Ovary (tissue), 9 donors: ENCODE results near the gene FKBP10. TPM values are rescaled to one million over a fixed set of nuclear protein-coding genes. Genes with fewer than 3 reads are reported as not detected.
"Not testable (repeated sequence)": the region's sequence is repeated elsewhere in the genome, so short reads cannot be mapped to it uniquely, and the experiment has no call there.

Experiments
- DNase-seq, 5 donors: peaks; one replicate each; pipeline ENCODE4 v3.0.0-alpha.2; 2019 to 2020
- H3K27ac ChIP-seq, 2 donors: fragments of 200-600 bp; one replicate each; pipeline versions ENCODE4 v1.5.1 to v1.8.0; 2019 to 2022
- H3K27me3 ChIP-seq: fragments of 200-600 bp; one replicate; pipeline ENCODE4 v1.8.0; 2022
- H3K36me3 ChIP-seq: fragments of 200-600 bp; sonication (generic); one replicate; pipeline ENCODE4 v1.5.1; 2019
- H3K4me1 ChIP-seq: one replicate; pipeline ENCODE4 v1.8.1; 2013; ENCODE audit warnings: mild to moderate bottlenecking, moderate library complexity; ENCODE audit not compliant: insufficient read depth
- H3K4me3 ChIP-seq: fragments of 200-600 bp; sonication (generic); one replicate; pipeline ENCODE4 v1.5.1; 2017
- H3K9me3 ChIP-seq, 2 donors: fragments of 200-600 bp in 1 of 2; sonication (generic) in 1 of 2; one replicate each; pipeline versions ENCODE4 v1.5.1 to v1.8.1; 2013 to 2019; ENCODE audit warnings: mild to moderate bottlenecking in 1 of 2, moderate library complexity in 1 of 2
- CTCF ChIP-seq, 3 donors: fragments of 450-650 bp in 2 of 3; fragments of 200-600 bp in 1 of 3; IDR thresholded peaks; one replicate each; pipeline versions ENCODE4 v1.5.1 to v1.8.0; 2016 to 2022; ENCODE audit warnings: antibody characterized with exemption in 3 of 3, mild to moderate bottlenecking in 1 of 3
- EP300 ChIP-seq: sonication (generic); formaldehyde crosslinking; IDR thresholded peaks from one replicate; pipeline ENCODE4 v1.6.1; 2017; ENCODE audit warnings: antibody characterized with exemption
- POLR2A ChIP-seq: fragments of 450-650 bp; IDR thresholded peaks from one replicate; pipeline ENCODE4 v1.6.1; 2017; ENCODE audit warnings: antibody characterized with exemption, mild to moderate bottlenecking, moderate library complexity
- WGBS, 3 donors: extraction: QIAGEN DNeasy Blood & Tissue Kit in 1 of 3; methylation state at CpG; one replicate each; pipeline versions ENCODE4 v1.1.5 to v1.1.7; 2013 to 2017; 5-methylcytosine and 5-hydroxymethylcytosine counted together
- intact Hi-C, 4 donors: fragments of 100-400 bp; cut with DNase I; formaldehyde crosslinking; loops; one replicate each; pipeline versions ENCODE4 v1.11.0 to v1.15.1; 2022 to 2023
- polyA plus RNA-seq, 2 donors: library from polyadenylated mRNA; stranded (reverse); fragments of 200-250 nt in 1 of 2; fragments of 350-450 nt in 1 of 2; fragmentation: Illumina TruSeq in 1 of 2; extraction: RNeasy Lipid Tissue Mini Kit (QIAGEN cat#74804) in 1 of 2; gene quantifications; one replicate each; pipeline ENCODE4 v1.2.3, GENCODE V29; 2013 to 2014
- total RNA-seq, 7 donors: library from RNA; depleted of rRNA in 2 of 7; stranded (reverse); fragments of >200 nt in 2 of 7; fragmentation: NEBNext Ultra II Directional in 3 of 7; extraction: Animal tissue kit (Norgen Biotek cat#: 25700) in 3 of 7; gene quantifications; one replicate each; pipeline versions ENCODE4 v1.1.0 to v1.2.4, GENCODE V29; 2016 to 2023
- donor health status: DM: no; HTN: no; CAD: no; lungs with moderate emphysema.
- donor health status: DM: no; HTN: no; CAD: no.
- donor health status: Bipolar disorder and iron deficiency.
- donor health status: DM: yes; HTN: yes; CAD: no.
- donor health status: DM: no; HTN: no; CAD: no.
- donor health status: DM: yes; HTN: yes; CAD: no.

FKBP10 gene
- total and polyA plus RNA-seq, 9 donors = 37.1 to 106 (median 80.0) TPM

DNA sequence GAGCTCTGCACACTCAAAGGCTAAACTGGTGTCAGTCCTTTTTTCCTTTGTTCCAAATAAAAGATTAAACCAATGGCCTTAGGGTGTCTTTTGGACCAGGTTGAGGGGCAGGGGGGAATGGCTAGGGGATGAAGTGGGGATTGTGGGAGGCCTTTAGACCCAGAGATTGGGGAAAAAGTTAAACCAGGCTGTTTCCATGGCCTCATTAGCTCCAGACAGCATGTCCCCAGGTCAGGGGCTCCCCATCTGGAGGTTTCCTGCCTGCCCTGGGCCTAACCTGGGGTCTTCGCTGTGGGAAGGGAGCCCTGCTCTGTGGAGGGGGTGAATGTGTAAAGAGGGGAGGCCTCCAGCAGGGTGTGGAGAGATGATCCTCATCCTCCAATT, 10.3 kb downstream of the FKBP10 start:
- DNase-seq = no peak
- H3K4me1 ChIP-seq = no peaks in the 10 kb centered on the region
- H3K27ac ChIP-seq = no peak overlapping the region
- no peaks in the 10 kb centered on the region for H3K36me3 ChIP-seq
- no peaks in the 10 kb centered on the region for H3K27me3 ChIP-seq
- H3K4me3 ChIP-seq = no peak overlapping the region
- TF ChIP-seq CTCF (IDR thresholded peaks at IDR 0.05) (no peak), EP300 (no peak), POLR2A (no peak)
- H3K9me3 ChIP-seq = no peaks in the 10 kb centered on the region
- intact Hi-C loops = no loop called here
- WGBS, 3 donors = 82 to 100% (median 83%) methylated on average over 1 of the region's 1 CpG

- WGBS, 3 donors = 81 to 86% (median 83%) methylated on average over 7 of the region's 7 CpGs
- H3K36me3 ChIP-seq = no peaks in the 10 kb centered on the region
- H3K4me1 ChIP-seq = no peaks in the 10 kb centered on the region
- no peaks in the 10 kb centered on the region for H3K27me3 ChIP-seq
- H3K4me3 ChIP-seq = no peak overlapping the region
- intact Hi-C loops = no loop called here
- no peak for TF ChIP-seq EP300
- TF ChIP-seq CTCF (IDR thresholded peaks at IDR 0.05) = no peak
- TF ChIP-seq POLR2A = no peak
- DNase-seq = no peak
- H3K9me3 ChIP-seq = no peaks in the 10 kb centered on the region
- no peak overlapping the region for H3K27ac ChIP-seq
Observed at GRCh38 chr17:41823580-41823979, 10.8 kb downstream of the FKBP10 start.

DNA sequence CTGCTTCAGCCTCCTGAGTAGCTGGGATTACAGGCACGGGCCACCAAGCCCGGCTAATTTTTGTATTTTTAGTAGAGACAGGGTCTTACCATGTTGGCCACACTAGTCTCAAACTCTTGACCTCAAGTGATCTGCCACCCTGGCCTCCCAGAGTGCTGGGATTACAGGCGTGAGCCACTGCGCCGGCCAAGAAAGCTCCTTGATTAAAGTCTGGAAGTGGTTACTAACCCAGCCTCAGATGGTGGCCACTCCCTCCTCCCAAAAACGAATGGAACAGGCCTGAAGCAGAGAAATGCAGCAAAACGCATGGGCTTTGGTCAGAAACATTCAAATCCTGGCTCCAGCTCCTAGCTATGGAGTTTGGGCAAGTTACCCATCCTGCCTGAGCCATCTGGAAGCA, 11.3 kb downstream of the FKBP10 start:
- DNase-seq = no peak
- intact Hi-C loops = no loop called here
- no peak for TF ChIP-seq EP300
- no peaks in the 10 kb centered on the region for H3K4me1 ChIP-seq
- H3K36me3 ChIP-seq = no peaks in the 10 kb centered on the region
- WGBS, 3 donors = 48 to 57% (median 57%) methylated on average over 7 of the region's 7 CpGs
- no peak overlapping the region for H3K27ac ChIP-seq
- H3K27me3 ChIP-seq = no peaks in the 10 kb centered on the region
- H3K9me3 ChIP-seq = no peaks in the 10 kb centered on the region
- H3K4me3 ChIP-seq = no peak overlapping the region

- Histone ChIP-seq H3K36me3 (no peaks in the 10 kb centered on the region), H3K4me1 (no peaks in the 10 kb centered on the region), H3K27ac (no peak overlapping the region), H3K4me3 (no peak overlapping the region), H3K27me3 (no peaks in the 10 kb centered on the region), H3K9me3 (no peaks in the 10 kb centered on the region)
- peak in 1 of 5 donors; percentile 31 for DNase-seq
- TF ChIP-seq CTCF (IDR thresholded peaks at IDR 0.05) (no peak), POLR2A (no peak), EP300 (no peak)
- intact Hi-C loops = no loop called here
- WGBS, 3 donors = 66 to 76% (median 74%) methylated on average over 19 of the region's 19 CpGs
Observed at GRCh38 chr17:41825175-41825845, 12.5 kb downstream of the FKBP10 start.

DNA sequence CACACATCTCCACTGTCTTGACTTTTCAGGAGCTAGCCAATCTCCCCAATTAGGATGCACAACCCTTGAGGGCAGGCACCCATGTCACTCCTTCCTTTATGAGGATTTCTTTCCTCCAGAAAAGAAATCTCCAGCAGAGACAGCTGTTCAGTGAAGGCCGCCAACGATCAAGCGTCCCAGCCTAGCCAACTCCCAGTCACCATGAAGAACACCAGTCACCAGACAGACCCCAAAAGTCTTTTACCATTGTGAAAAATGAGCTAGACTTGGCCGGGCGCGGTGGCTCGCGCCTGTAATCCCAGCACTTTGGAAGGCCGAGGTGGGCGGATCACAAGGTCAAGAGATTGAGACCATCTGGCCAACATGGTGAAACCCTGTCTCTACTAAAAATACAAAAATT, 17.2 kb downstream of the FKBP10 start:
- intact Hi-C loops, H3K27me3 ChIP-seq, H3K36me3 ChIP-seq, H3K27ac ChIP-seq, H3K4me3 ChIP-seq, H3K4me1 ChIP-seq, H3K9me3 ChIP-seq: not testable (repeated sequence)
- peak in 2 of 5 donors; percentile 3 to 23 for DNase-seq
- WGBS, 3 donors = 76 to 83% (median 80%) methylated on average over 10 of the region's 10 CpGs
